HG02943 (cell line): ENCODE results near the gene SMTNL1.
"Not testable (repeated sequence)": the region's sequence is repeated elsewhere in the genome, so short reads cannot be mapped to it uniquely, and the experiment has no call there.

ENCODE experiments used
- ATAC-seq: cut with Tn5 transposase; IDR thresholded peaks from one replicate; pipeline ENCODE4 v1.9.1; 2021; ENCODE audit warnings: mild to moderate bottlenecking, low read depth, moderate library complexity; ENCODE audit not compliant: unreplicated experiment

The SMTNL1 gene

DNA sequence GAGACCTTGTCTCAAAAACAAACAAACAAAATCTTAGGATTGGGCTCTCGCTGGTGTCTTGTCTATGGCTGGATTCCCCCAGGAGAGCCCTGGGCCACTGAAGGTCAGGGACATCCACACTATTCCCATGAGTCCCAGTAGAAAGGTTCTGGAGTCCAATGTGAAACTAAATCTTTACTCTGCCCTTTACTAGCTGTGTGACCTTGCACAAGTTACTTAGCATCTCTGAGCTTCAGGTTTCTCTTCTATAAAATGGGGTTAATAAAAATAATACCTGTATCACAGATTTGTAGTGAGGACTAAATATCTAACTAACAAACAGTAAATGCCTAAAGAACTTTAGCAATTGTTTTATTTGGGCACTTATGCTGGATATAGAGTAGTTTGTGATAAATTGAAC is 30.9 kb upstream of the SMTNL1 start:
- no peak for ATAC-seq

DNA sequence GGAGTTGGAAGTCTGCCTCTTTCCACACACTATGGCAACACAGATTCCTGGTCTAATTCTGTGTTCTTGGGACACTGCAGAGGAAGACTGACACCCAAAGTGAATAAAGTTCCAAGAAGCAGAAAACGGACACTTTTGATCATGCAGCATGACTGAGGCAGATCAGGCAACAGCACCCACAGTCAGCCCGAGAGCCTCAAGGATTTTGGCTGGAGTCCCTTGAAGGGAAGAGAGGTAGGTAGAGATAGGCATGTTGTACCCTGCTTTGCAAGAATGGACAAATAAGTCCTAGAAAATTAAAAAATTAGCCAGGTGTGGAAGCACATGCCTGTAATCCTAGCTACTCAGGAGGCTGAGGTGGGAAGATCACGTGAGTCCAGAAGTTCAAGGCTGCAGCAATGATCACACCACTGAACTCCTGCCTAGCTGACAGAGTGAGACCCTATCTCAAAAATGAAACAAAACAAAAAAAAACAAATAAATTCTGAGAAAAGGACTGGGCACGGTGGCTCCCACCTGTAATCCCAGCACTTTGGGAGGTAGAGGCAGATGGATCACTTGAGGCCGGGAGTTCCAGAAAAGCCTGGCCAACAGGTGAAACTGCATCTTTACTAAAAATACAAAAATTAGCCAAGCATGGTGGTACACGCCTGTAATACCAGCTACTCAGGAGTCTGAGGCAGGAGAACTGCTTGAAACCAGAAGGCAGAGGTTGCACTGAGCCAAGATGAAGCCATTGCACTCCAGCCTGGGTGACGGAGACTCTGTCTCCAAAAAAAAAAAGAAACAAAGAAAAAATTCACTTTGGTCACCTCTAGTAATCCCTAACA is 28.8 kb upstream of the SMTNL1 start:
- no peak for ATAC-seq

DNA sequence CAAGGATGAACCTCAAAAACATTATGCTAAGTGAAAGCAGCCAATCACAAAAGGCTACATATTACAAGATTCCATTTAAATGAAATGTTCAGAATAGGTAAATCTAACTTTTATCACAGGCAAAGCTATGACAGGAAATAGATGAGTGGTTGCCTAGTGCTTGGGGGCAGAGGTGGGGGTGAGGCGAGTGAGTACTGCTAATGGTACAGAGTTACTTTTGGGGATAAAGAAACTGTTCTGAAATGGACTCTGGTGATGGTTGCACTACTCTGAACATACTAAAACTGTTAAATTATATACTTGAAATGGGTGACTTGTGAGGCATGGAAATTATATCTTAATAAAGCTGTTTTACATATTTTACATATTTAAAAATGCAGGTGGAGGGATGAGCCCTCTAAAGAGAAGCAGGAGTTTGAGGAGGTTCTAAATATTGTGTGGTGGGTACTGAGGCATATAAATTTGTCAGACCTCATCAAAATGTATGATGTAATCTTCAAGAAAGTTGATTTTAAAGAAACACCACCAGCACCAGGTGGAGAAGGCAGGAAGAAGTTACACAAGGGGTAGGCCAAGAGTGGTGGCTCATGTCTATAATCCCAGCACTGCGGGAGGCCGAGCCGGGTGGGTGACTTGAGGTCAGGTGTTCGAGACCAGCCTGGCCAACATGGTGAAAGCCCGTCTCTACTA is 25.5 kb upstream of the SMTNL1 start:
- no peak for ATAC-seq

DNA sequence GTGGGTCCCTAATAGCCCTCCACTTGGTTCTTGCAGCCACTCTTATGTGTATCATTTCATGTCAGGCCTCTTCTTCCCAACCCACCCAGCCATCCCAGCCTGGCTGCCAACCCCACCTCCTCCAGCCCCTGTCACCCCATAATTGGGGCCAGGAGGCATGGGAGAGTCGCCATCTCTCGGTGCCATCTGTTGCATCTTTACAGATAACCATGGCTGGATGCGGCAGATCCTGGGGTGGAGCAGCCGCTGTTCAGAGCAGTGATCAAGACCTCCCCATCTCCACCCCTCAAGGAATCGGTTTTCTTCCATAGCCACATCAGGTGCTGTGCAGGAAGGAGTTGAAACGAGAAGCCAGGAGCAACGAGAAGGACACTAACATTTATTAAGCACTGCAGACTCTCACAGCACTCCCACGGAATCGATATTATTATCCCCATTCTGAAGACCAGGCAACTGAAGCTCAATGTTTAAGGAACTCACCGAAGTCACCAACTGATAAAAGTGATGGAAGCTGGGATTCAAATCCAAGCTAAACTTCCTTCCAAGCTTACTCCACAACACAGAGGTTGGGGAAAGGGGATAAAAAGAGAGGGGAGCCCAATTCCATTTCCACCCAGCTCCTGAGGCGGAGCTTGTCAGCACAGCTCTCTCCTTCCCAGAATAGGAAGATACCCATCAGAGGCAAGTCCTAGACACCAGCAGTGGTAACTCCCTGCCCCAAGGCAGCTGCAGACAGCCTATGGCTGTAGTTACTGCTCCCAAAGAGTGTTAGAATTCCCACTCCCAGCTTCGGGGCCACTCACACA is 24.5 kb upstream of the SMTNL1 start:
- no peak for ATAC-seq

DNA sequence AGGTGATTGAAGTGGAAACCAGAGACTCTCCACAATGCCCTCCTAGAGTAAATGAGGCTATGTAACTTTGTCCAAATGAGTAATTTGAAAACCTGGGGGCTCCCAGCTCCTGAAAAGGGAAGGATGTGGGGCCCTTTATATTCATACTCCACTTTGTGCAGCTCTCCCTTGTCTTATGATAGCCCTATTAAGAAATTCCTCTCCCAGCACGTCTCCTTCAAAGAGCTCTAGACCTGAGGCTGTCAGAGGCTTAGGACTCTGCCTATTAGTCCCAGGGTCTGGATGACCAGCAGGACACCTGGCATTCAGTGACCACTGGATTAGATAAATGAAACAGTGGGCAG is 24.0 kb upstream of the SMTNL1 start:
- no peak for ATAC-seq

DNA sequence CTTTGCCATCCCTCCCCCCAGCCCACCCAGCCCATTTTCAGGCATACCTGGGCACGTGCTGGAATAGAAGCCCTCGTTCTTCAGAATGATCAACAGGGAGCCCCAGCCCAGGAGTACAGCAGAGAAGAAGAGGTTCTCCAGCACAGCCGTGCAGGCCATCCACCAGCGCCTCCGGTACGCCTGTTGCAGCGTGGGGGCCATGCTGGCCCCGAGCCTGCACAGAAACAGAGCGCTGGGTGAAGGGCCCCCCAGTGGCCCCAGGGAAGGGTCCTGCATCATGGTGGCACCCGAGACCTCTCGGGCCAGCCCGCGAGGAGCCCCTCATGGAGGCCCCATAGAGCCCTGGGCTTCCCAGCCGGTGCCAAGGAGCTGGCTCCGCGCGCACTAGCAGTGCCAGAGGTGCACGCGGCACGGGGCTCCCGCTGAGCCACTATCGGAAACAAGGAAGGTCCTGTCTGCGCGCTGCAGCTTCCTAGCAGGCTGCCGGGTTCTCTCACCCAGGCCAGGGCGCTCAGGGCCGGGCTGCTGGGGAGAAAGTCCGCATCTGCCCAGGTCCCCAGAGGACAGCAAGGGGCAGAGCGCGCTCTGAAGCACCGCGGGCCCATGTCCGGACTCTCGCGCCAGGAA is 23.4 kb upstream of the SMTNL1 start:
- ATAC-seq = peak; percentile 39

DNA sequence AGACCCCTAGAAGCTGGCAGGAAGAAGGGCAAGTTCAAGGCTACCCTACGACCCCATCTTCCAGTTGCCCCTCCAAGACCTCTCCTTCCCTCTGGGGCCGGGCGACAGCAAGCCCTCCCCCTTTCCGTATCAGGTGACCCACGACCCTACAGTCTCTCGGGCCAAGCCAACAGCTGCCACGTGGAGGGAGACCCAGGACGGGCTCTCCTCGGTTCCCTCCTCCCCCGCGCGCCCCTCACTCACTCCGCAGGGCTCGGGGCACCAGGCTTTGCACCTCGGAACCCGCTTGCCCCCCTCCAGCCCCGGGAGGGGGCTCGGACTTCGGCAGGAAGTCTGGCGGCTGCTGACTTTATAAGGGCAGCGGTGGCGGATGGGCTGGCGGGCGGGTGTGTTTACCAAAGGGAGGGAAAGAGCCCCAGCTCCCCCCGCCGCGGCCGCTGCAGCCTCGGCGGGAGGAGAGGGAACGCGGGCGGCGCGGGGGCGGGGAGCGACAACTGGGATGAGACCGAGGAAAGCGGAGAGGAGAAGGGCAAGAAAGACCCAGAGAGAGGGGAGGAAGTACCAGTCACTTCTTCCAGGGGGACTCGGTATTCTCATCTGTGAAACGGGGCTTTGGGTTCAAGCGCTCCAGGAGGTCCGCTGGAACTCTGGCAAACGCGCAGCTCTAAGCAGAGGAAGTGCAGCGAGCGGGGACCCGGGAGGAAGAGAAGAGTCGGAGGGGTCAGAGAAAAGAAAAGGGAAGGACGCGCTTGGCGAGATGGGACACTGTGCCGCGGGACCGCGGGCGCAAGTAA is 22.7 kb upstream of the SMTNL1 start:
- peak; percentile 34 for ATAC-seq

DNA sequence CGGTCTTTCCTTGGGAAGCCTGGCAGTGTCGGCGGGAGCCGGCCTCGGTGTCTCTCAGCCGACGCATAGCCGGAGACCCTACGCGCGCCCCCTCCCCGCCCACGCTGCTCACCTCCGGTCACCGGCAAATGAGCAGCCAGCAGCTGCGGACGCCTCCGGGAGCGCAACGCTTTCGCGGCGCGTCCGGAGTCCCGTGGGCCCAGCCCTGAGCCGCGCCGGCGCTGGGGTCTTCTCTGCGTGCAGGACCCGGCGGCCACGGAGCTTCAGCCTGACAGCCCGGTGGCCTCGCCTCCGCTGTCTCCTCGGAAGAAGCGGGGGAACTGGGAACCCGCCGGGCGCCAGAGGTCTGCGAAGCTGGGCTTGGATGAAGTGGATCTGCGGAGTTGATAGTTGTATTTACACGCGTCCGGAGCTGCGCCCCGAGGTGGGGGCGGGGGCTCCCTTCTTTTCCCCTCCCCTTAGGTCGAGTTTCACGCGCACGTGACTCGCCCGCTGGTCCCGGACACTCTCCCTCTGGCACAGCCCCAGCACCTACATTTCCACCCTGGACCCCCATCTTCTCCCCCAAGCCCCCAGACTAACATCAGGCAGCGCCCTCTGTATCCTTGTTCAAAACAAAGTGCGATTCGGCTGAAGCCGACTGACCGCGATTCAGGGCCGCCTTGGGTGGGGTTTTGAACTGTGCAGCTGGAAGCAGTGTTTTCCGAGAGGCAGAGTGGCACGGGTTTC is 21.9 kb upstream of the SMTNL1 start, which contains the start of gene SLC43A1:
Gene SLC43A1 (minus strand): TSS at position 371 of the 729 bp plus-strand sequence. CDS start 1,591 bp downstream, outside the sequence.
- ATAC-seq = peak; percentile 41

DNA sequence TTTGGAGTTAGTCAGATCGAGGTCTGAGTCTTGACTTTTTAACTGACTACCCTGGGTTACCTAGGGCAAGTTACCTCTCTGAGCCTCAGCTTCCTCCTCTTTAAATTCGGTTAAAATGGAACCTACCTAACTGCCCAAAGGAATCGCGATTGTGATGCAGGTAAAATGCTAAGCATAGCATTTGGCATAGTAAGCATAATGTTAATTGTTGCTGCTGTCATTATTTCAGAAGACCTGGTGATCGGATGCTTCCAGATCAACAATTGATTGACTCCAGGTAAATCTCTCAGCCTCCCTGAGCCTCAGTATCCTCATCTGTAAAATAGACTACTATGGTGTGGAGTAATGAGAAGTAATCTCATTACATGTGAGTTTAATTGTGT is 21.3 kb upstream of the SMTNL1 start:
- no peak for ATAC-seq

GRCh38 chr11:57521116-57521515 is 16.3 kb upstream of the SMTNL1 start:
- no peak for ATAC-seq

GRCh38 chr11:57523419-57523818 is 14.0 kb upstream of the SMTNL1 start:
- no peak for ATAC-seq

- ATAC-seq = no peak
These were observed 10.3 kb upstream of the SMTNL1 start for GRCh38 chr11:57527056-57527631.

DNA sequence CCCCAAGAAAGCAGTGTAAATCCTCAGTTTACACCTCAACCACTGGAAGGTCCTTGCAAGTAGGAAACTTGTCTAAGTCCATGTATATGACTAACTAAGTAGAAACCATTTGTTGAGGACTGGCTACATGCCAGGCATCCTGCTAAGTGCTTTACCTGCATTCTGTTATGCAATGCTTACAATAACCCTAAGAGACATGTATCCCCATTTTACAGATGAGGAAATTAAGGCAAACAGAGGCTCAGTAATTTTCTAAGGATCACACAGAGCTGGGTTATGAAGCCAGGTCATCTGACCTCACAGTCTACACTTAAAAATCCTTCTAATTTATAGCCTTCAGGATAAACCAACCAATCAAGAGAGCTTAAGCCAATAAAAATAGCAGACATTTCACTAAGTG is 8.4 kb upstream of the SMTNL1 start:
- no peak for ATAC-seq

- ATAC-seq = no peak
These were observed 7.2 kb upstream of the SMTNL1 start for GRCh38 chr11:57530215-57530595.

DNA sequence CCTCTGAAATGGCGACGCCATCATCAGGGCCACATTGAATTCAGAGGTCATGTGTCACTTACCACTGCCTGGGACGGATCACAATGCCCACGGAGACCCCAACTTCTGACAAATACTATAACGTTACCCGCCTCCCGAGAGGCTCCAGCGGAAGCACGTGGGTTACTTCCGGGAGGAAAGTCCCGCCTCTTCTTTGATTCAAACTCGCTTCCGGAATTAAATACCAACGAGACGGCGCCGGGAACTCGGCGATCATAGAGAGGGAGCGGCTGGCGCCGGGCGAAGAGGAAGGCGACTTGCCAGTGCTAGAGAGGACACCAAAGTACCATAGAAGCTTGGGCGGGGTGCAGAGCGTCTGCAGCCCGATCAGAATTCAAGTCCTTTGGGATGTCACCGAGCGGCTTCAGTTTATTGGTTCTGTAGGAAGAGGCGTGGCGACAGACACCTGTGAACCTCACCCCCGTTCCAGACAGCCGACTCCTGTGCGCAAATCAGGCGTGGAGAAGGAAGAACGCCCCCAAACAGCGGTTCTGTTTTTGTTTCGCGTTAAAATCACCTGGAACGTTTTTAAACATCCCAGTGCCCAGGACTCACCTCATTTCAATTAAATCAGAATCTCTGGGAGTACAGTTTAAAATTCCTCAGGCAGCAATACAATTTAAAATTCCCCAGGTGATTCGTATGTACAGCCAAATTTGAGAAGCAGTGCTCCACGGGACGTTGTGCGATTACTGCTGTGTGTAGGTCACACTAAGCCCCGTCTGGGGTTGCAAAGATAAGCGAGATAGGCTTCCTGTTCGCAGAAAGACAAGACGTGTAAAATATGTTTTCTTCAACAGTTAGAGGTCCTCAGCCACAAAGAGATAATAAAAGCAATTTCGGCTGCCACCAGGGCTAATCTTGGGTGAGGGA is 6.5 kb upstream of the SMTNL1 start, which contains the start of gene TIMM10:
Gene TIMM10 (minus strand): TSS at position 159 of the 912 bp plus-strand sequence. CDS start 565 bp downstream, outside the sequence.
- ATAC-seq = peak; percentile 98

- ATAC-seq = not testable (repeated sequence)
These were observed 2.9 kb upstream of the SMTNL1 start for GRCh38 chr11:57534449-57534848.

DNA sequence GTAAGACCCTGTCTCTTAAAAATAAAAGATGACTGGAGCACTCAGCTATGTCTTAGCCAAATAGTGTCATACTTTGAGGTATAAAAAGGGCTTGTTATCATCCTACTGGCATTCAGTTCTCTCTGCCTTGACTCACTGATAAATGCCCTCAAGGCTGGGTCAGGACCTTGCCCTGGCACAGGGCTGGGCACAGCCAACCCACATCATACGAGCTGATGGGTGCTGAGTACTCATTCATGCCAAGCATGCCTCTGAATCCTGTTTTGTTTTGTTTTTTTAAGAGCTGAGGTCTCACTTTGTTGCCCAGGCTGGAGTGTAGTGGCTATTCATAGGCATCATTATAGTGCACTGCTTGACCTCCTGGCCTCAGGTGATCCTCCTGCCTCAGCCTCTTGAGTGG is 1.9 kb downstream of the SMTNL1 start:
- no peak for ATAC-seq

DNA sequence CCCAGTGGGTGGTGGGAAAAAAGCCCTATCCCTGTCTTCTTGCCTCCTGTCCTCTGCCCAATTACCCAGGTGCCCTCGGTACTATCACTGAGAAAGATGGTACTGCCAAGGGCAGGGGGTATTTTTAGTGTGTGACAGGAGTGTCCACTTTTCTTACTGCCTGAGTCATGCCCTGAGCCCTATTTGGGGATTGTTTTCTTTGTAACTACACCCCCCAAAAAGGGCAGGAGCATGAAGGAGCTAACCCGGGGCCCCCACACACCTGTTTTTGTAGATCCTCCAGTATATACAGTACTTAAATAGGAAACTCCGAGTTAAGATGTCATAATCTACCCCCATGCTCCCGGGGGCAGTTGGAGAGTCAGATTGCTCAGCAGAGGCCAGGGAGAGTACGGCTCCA is 3.8 kb downstream of the SMTNL1 start:
- ATAC-seq = no peak
